ENCODE results near the gene NPIPB8. TPM values are rescaled to one million over a fixed set of nuclear protein-coding genes. Genes with fewer than 3 reads are reported as not detected.

NPIPB8 gene
- total and polyA plus RNA-seq, 9 of the 15 experiments (the other 6 are each of a cell fraction or from before 2014, with no cell fraction given), result 0.16 TPM; not detected in 8

- no peak for TF ChIP-seq MTA3 (IDR thresholded peaks at IDR 0.05; ENCODE audit: borderline replicate concordance)
- no peak for TF ChIP-seq RBM14 (IDR thresholded peaks at IDR 0.05; ENCODE audit: borderline replicate concordance, insufficient read depth, low read depth, low read length)
- TF ChIP-seq ARID3B (CRISPR knock-in tag; IDR thresholded peaks at IDR 0.05; ENCODE audit: borderline replicate concordance), result no peak
- no peak for TF ChIP-seq DLX4 (CRISPR knock-in tag; IDR thresholded peaks at IDR 0.05)
- no peak for TF ChIP-seq KLF6 (CRISPR knock-in tag; IDR thresholded peaks at IDR 0.05; ENCODE audit: borderline replicate concordance)
- no peak for TF ChIP-seq ADNP (tag; IDR thresholded peaks at IDR 0.05)
- no peak for TF ChIP-seq CHD2 (IDR thresholded peaks at IDR 0.05; ENCODE audit: low read depth, low read length)
Measured at GRCh38 chr16:28589930-28590329, 47.9 kb upstream of the NPIPB8 start (continued).

All from K562 (cell line).